Endothelial cell (in vitro differentiated cells): ENCODE results near the gene SPRR5. TPM values are rescaled to one million over a fixed set of nuclear protein-coding genes. Genes with fewer than 3 reads are reported as not detected.

ENCODE experiments used
- DNase-seq: peaks from one replicate; pipeline ENCODE4 v3.0.0; 2021; ENCODE audit warnings: low spot score
- H3K27ac Mint-ChIP-seq: one replicate; pipeline ENCODE4 v1.8.0; 2021; ENCODE audit warnings: mixed read lengths, inconsistent platforms; ENCODE audit not compliant: unreplicated experiment
- H3K27me3 Mint-ChIP-seq: one replicate; pipeline ENCODE4 v1.8.0; 2021; ENCODE audit warnings: mild to moderate bottlenecking, moderate library complexity, mixed read lengths, inconsistent platforms; ENCODE audit not compliant: unreplicated experiment
- H3K36me3 Mint-ChIP-seq: one replicate; pipeline ENCODE4 v1.8.0; 2021; ENCODE audit warnings: mild to moderate bottlenecking, low read depth, mixed read lengths, inconsistent platforms; ENCODE audit not compliant: unreplicated experiment
- H3K4me1 Mint-ChIP-seq: one replicate; pipeline ENCODE4 v1.8.0; 2021; ENCODE audit warnings: mild to moderate bottlenecking, mixed read lengths, inconsistent platforms; ENCODE audit not compliant: unreplicated experiment
- H3K4me3 Mint-ChIP-seq: one replicate; pipeline ENCODE4 v1.8.0; 2021; ENCODE audit warnings: mild to moderate bottlenecking, mixed read lengths, inconsistent platforms; ENCODE audit not compliant: unreplicated experiment
- H3K9me3 Mint-ChIP-seq: one replicate; pipeline ENCODE4 v1.8.0; 2021; ENCODE audit warnings: mixed read lengths, inconsistent platforms; ENCODE audit not compliant: unreplicated experiment
- total RNA-seq: library from RNA; stranded (reverse); fragmentation: NEBNext Ultra II Directional; extraction: Animal tissue kit (Norgen Biotek cat#: 25700); gene quantifications from one replicate; pipeline ENCODE4 v1.2.1, GENCODE V29; 2021; ENCODE audit not compliant: unreplicated experiment
- TF ChIP-seq, protein P1 (sequence below): fragments of 200-600 bp; sonication (generic); IDR thresholded peaks from one replicate; pipeline ENCODE4 v1.5.0; 2021; ENCODE audit warnings: antibody characterized with exemption; ENCODE audit not compliant: unreplicated experiment

The SPRR5 gene
- total RNA-seq, 1 donor from 2014 or later = not detected

DNA sequence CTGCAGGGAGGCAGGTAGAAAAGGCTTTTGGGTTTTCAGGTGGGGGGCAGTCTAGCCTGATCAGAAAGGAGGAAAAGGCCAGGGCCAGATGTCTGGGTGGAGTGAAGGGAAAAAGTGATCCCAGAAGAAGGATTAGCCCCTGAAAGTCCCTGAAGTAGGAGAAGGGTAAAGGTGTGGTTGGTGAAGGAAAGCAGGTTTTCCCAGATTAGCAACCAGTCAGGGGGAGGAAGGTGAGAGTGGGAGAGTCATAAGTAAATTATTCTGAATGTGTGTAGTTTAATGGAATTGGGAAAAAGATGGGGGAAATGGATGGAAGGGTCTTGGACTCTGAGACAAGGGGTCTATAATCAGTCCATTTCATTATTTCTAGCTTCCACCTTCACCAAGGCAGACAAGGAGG, 36.2 kb downstream of the SPRR5 start:
- Mint-ChIP-seq H3K36me3 (no peaks in the 10 kb centered on the region), H3K4me3 (no peak overlapping the region), H3K9me3 (no peaks in the 10 kb centered on the region), H3K4me1 (no peaks in the 10 kb centered on the region), H3K27me3 (peaks cover 1% of the 10 kb centered on the region), H3K27ac (no peak overlapping the region)
- no peak for DNase-seq
- TF ChIP-seq, protein P1, sequence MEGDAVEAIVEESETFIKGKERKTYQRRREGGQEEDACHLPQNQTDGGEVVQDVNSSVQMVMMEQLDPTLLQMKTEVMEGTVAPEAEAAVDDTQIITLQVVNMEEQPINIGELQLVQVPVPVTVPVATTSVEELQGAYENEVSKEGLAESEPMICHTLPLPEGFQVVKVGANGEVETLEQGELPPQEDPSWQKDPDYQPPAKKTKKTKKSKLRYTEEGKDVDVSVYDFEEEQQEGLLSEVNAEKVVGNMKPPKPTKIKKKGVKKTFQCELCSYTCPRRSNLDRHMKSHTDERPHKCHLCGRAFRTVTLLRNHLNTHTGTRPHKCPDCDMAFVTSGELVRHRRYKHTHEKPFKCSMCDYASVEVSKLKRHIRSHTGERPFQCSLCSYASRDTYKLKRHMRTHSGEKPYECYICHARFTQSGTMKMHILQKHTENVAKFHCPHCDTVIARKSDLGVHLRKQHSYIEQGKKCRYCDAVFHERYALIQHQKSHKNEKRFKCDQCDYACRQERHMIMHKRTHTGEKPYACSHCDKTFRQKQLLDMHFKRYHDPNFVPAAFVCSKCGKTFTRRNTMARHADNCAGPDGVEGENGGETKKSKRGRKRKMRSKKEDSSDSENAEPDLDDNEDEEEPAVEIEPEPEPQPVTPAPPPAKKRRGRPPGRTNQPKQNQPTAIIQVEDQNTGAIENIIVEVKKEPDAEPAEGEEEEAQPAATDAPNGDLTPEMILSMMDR = no peak

DNA sequence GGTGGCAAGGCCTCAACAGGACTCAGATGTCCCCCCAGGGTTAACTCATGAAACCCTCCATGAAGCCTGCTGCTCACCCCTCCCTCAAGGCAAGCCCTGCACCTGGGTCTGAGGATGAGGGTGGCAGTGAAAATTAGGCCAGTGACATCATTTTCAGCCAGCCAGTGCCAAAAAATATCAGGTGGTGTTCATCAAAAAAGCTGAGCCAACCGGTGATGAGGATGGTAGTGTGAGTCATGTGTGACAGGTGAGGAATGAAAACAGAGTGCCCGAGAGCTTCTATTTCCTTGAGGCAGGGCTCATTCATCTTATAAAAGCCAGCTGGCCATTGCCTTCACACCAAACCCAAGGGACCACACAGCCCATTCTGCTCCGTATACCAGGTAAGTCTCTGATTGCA, 36.7 kb downstream of the SPRR5 start, which contains the start of gene SPRR1A:
Gene SPRR1A (plus strand): TSS at position 339 of the 400 bp plus-strand sequence. CDS start 1,150 bp downstream, outside the sequence.
- TF ChIP-seq, protein P1 = no peak
- DNase-seq = no peak
- no peaks in the 10 kb centered on the region for H3K9me3 Mint-ChIP-seq
- no peaks in the 10 kb centered on the region for H3K36me3 Mint-ChIP-seq
- H3K27me3 Mint-ChIP-seq = peaks cover 1% of the 10 kb centered on the region
- no peak within 1 kb of the TSS for H3K4me3 Mint-ChIP-seq
- no peaks in the 10 kb centered on the region for H3K4me1 Mint-ChIP-seq
- H3K27ac Mint-ChIP-seq = no peak within 1 kb of the TSS

DNA sequence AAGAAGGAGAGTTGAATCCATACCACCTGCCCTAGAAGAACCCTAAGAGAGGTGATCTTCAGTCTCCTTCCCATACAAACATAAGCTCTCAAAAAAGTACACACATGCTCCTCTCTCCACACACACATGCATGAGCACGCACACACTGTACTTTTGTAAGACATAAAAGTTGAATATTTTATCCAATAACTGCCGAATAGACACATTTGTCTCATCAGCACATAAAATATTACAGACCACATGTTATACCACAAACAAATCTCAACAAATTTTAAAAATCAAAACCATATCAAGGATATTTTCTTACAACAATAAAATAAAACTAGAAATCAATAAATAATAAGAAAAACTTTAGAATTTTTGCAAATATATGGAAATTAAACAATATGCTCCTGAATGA, 39.6 kb downstream of the SPRR5 start:
- no peak for DNase-seq
- Mint-ChIP-seq H3K4me3 (no peak overlapping the region), H3K4me1 (no peaks in the 10 kb centered on the region), H3K27me3 (peaks cover 1% of the 10 kb centered on the region), H3K9me3 (no peaks in the 10 kb centered on the region), H3K27ac (no peak overlapping the region), H3K36me3 (no peaks in the 10 kb centered on the region)
- TF ChIP-seq, protein P1 = no peak

DNA sequence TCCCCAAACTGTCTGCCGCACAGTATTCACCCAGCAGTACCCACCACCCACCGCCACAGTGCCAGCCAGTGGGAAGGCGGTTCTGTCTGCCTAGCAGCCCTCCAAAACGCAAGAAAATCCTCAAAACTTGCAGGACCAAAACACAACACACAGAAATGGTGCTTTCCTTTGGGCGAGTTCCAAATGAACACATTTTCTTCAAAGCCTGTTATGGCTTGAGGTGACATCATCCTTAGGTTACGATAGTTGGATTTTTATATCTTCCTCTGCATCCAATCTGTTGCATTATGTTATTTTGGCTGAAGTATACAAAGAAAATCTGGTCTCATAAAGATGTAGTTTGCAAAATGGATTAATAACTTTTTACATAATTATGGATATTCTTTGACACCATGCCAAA, 46.2 kb downstream of the SPRR5 start:
- no peak overlapping the region for H3K4me3 Mint-ChIP-seq
- H3K27ac Mint-ChIP-seq = no peak overlapping the region
- peaks cover 14% of the 10 kb centered on the region for H3K4me1 Mint-ChIP-seq
- H3K36me3 Mint-ChIP-seq = no peaks in the 10 kb centered on the region
- no peaks in the 10 kb centered on the region for H3K27me3 Mint-ChIP-seq
- no peaks in the 10 kb centered on the region for H3K9me3 Mint-ChIP-seq
- DNase-seq = no peak
- TF ChIP-seq, protein P1 = no peak

DNA sequence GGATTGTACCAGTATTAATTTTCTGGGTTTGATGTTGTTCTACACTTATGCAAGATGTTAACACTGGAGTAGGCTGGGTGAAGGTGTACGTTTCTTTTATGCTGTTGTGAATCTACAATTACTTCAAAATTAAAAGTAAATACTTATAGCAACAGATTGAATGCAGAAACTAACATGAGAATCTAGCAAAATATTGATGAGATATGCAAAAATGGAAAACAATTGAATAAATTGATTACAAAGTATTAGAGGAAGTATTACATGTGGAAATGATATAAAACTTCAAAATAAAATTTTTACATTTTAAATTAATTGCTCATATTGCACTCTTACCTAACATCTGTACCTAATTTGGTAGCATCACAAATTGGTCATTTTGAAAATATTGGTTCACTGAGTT, 48.8 kb downstream of the SPRR5 start:
- H3K4me3 Mint-ChIP-seq = no peak overlapping the region
- H3K27me3 Mint-ChIP-seq = no peaks in the 10 kb centered on the region
- no peak overlapping the region for H3K27ac Mint-ChIP-seq
- H3K9me3 Mint-ChIP-seq = no peaks in the 10 kb centered on the region
- no peak for DNase-seq
- no peaks in the 10 kb centered on the region for H3K36me3 Mint-ChIP-seq
- H3K4me1 Mint-ChIP-seq = peaks cover 22% of the 10 kb centered on the region
- TF ChIP-seq, protein P1 = no peak
